22Rv1 (cell line): ENCODE results near the gene ING3.

ENCODE experiments used
- H3K27ac ChIP-seq: fragments of 450-650 bp; 2 replicates; pipeline ENCODE4 v1.5.1; 2017
- ZFX ChIP-seq: fragments of 450-650 bp; IDR thresholded peaks from 2 replicates; pipeline ENCODE4 v1.6.1; 2017; ENCODE audit warnings: antibody characterized with exemption, borderline replicate concordance
- TF ChIP-seq, protein P1 (sequence below): fragments of 450-650 bp; IDR thresholded peaks from 2 replicates; pipeline ENCODE4 v1.5.1; 2017; ENCODE audit warnings: mild to moderate bottlenecking

ING3 gene

DNA sequence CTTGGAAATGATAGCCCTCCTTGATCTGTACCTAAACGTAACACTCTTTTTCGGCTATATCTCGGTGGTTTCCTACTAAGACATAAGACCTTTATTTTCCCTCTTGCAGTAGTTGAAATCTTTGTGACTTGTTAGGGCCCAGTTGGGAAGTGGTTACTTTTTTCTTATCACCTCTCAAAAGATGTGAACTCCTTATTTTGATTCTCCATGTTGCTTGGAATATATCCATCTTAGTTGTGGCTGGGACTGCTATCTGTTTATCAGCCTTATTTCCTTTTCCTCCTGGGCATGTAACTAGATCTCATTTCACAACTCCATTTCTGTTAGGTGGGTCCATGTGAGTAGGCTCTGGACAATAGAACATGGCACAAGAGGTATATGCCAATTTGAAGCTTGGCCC lies 33.8 kb downstream of the ING3 start:
- no peak overlapping the region for H3K27ac ChIP-seq
- TF ChIP-seq, protein P1, sequence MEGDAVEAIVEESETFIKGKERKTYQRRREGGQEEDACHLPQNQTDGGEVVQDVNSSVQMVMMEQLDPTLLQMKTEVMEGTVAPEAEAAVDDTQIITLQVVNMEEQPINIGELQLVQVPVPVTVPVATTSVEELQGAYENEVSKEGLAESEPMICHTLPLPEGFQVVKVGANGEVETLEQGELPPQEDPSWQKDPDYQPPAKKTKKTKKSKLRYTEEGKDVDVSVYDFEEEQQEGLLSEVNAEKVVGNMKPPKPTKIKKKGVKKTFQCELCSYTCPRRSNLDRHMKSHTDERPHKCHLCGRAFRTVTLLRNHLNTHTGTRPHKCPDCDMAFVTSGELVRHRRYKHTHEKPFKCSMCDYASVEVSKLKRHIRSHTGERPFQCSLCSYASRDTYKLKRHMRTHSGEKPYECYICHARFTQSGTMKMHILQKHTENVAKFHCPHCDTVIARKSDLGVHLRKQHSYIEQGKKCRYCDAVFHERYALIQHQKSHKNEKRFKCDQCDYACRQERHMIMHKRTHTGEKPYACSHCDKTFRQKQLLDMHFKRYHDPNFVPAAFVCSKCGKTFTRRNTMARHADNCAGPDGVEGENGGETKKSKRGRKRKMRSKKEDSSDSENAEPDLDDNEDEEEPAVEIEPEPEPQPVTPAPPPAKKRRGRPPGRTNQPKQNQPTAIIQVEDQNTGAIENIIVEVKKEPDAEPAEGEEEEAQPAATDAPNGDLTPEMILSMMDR, result no peak
- TF ChIP-seq ZFX, result no peak

DNA sequence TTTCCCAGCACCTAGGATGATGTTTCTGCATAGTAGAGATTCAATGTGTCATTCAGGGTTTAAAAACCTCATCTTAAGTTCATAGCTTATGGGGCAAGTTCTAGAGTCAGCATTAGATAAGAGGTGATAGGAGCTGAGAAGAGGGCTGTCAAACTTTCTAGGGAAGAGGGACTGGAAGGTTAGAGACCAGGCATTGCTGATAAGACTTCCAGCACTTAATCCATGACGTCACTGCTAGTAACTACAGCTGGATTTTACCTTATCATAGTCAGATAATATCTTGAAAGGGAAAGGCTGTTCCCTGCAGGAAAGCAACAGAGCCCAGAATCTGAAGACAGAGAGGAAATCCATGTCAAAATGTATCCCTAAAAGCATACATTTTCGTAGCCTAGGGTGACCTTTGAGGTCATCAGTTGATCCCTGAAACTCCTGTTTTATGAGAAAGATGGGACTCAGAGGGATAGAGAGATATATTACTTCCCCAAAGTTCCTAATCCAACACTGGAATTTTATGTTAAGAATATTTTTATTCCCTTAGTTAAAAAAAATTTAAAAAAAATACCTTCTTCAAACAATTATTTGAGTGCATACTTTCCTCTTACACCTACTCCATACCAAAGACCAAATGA lies 34.7 kb downstream of the ING3 start:
- TF ChIP-seq, protein P1, result no peak
- H3K27ac ChIP-seq, result no peak overlapping the region

DNA sequence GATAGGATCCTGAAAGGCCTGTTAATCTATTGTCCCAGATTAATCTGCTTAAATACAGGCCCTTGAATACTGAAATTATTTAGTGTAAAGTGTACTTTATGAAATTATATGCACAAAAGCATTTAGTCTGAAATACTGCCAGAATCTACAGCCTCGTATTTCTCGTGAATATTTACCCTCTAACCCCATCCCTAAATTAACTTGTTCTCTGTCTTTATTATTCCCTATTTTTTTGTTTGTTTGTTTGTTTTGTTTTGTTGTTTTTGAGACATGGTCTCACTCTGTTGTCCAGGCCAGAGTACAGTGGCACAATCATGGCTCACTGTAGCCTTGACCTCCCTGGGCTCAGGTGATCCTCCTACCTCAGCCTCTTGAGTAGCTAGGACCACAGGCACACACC lies 35.3 kb downstream of the ING3 start:
- no peak for TF ChIP-seq ZFX
- TF ChIP-seq, protein P1, result no peak

DNA sequence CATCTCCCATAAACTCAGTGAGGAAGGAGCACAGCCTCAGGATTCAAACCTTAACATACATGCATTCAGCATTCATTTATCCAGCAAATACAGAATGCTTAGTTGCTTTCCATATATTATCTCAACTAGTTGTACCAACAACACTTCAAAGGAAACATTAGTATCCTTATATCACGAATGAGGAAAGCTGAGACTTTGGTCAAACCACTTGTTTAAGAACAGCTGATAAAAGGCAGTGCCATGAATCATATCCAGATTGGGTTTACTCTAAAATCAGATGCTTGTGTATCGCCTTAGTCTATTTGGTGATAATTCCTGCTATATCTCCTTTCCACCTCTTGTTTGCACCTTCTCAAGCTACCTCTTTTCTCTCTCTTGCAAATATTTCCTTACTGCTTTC lies 36.1 kb downstream of the ING3 start:
- TF ChIP-seq, protein P1, result no peak
- TF ChIP-seq ZFX, result no peak

More for the DNA sequence above, 35.3 kb downstream of the ING3 start:
- no peak overlapping the region for H3K27ac ChIP-seq

DNA sequence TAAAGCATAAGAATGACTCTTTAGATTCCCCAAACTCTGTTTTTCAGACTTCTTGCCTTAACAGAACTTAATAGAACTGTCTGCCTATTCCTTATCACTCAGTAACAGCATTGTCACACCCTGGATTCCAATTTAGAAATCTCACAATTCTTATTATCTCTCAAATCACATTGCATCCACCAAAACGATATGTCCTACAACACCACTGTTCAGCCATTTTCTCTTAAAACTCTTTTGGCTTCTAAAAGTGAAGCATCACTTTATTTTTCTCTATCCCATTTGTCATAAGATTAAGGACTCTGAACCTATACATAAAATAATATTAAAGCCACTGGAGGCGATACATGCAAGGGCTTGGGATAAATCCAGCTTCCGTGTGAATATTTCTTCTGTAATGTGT lies 36.7 kb downstream of the ING3 start:
- TF ChIP-seq, protein P1, result no peak
- H3K27ac ChIP-seq, result no peak overlapping the region

More for the DNA sequence above, 36.1 kb downstream of the ING3 start:
- H3K27ac ChIP-seq, result no peak overlapping the region

DNA sequence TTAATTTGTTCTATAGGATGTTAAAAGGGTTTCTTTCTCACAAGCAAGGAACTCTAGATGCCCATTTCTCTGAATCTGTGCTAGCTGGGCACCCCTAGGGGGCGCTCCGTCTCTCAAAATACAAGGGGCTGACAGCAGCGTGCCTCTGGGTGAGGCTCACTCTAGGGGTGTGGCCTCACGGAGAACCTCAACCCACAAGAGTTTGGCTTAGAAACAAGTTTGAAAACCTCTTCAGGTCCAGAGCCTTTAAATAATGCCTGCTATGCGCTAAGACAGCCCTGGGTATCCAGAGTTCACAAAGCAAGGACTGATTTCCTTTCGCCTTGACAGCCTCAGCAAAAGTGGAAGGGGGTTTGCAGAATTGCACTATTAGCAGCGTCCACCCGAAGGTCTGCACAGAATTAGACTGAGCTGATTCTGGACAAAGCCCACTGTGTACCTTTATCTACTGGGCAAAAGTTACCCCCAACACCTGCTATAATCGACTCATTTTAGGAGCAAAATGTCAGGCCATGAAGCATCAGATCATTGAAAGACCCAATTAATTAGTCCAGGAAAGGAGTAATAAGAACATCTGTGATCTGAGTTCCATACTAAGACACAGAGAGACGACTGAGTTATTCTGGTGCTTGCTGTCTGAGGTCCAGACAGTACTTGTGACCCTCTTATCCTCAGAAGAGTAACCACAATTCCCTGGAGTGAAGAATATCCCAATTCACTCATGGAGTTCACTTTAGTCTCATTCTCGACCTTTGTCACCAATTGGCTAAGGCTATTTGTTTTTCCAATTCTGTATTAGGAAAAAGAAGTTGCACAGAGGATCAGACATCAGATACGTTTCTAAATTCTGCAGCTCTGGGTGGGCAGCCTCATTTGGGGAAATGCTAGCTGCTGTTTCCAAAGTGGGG lies 37.4 kb downstream of the ING3 start:
- TF ChIP-seq ZFX, result no peak
- TF ChIP-seq, protein P1, result peak; percentile 99

DNA sequence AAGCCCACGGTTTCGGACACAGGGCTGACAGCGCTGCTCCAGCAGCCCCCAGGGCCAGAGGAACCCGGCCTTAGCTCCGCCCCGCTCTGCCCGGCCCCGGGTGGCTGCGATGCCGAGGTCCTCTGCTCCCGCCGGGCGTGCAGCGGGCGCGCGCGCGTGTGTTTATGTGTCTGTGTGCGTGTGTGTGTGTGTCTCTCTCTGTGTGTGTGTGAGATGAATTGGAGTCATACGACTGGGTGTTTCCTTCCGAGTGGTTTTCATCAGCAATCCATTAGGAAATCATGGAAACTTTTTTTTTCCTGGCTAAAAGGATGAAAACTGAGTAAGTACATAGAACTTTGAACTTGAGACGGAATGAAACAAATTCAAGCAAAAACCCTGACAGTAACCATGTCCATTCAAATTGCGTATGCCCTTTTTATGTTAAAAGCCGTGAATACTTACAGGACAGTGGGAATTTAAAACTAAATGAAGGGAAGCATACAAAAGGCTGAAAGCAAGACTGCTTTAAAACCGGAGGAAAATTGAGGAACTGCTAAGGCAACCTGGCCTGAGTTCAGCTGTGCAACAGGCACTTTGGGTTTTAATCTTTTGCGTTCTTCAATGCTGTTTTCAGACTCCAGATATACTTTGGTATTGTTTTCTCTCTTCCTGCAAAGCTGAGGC lies 38.1 kb downstream of the ING3 start, which contains the start of gene CPED1:
Gene CPED1, plus strand, starts transcription at position 121 of the 666 bp plus-strand sequence. CDS start 911 bp downstream, outside the sequence.
- no peak within 1 kb of the TSS for H3K27ac ChIP-seq
- TF ChIP-seq, protein P1, result no peak
- TF ChIP-seq ZFX, result no peak

More for the DNA sequence above, 37.4 kb downstream of the ING3 start:
- H3K27ac ChIP-seq, result no peak overlapping the region
